ENCODE data around the gene COPZ1.

DNA sequence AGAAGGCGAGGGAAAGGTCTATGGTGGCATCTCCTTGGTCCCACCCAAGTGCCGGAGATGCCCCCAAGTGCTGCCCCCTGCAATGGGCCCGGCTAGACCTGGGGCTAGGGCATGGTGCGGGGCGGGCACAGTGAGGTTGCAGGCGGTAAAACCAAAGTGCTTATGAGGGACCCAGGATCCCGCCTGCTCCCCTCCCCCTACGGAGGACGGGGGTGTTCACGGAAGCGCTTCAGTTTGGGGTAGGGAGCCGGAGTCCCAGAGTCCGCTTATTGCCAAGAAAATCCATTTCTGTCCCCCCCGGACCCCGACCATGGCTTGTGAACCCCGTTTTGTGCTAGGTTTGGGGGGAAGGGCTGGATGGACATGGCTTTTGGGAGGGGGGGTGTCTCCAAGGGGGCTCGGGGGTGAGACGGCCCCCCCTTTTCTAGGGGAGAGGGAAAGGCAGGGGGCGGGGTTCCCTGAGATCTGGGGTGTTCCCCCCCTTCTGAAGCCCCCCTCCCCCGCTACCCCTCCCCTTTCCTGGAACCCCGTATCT, 44.7 kb downstream of the COPZ1 start:
- TF ChIP-seq, protein P1, sequence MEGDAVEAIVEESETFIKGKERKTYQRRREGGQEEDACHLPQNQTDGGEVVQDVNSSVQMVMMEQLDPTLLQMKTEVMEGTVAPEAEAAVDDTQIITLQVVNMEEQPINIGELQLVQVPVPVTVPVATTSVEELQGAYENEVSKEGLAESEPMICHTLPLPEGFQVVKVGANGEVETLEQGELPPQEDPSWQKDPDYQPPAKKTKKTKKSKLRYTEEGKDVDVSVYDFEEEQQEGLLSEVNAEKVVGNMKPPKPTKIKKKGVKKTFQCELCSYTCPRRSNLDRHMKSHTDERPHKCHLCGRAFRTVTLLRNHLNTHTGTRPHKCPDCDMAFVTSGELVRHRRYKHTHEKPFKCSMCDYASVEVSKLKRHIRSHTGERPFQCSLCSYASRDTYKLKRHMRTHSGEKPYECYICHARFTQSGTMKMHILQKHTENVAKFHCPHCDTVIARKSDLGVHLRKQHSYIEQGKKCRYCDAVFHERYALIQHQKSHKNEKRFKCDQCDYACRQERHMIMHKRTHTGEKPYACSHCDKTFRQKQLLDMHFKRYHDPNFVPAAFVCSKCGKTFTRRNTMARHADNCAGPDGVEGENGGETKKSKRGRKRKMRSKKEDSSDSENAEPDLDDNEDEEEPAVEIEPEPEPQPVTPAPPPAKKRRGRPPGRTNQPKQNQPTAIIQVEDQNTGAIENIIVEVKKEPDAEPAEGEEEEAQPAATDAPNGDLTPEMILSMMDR (conservative IDR thresholded peaks at IDR 0.05): no peak
- no peak for TF ChIP-seq ZFX (IDR thresholded peaks at IDR 0.05)

Data from C4-2B (cell line).